HepG2 (cell line): ENCODE data around the gene CHST11. TPM values are rescaled to one million over a fixed set of nuclear protein-coding genes. Genes with fewer than 3 reads are reported as not detected.

Experiments
- ATAC-seq: fragments of 200-7000 bp; cut with Tn5 transposase; 3 replicates; pipeline ENCODE4 v1.9.1; 2020; ENCODE audit warnings: mild to moderate bottlenecking, moderate library complexity
- BruUV-seq: library from RNA; stranded (reverse); fragments of 400-500 nt; replicated peaks from 2 replicates; lab custom pipeline; 2021; lab: Mats Ljungman, UMichigan
- CTCF ChIA-PET: fragments of 300-600 bp; formaldehyde crosslinking; extraction: SDS; loops from one replicate; lab custom pipeline; 2021; ENCODE audit warnings: low total read pairs, inconsistent platforms, low intra/inter-chr PET ratio; lab: Yijun Ruan, JAX
- POLR2A ChIA-PET: fragments of 350-600 bp; sonication (Branson Sonifier 250); formaldehyde crosslinking; loops from one replicate; lab custom pipeline; 2020; ENCODE audit warnings: antibody characterized with exemption, inconsistent platforms; lab: Yijun Ruan, JAX
- DNase-seq: peaks from one replicate; pipeline ENCODE4 v3.0.0-alpha.2; 2015; ENCODE audit warnings: low spot score
- FAIRE-seq: peaks from 3 replicates; lab custom pipeline; 2011; peaks lifted over from hg19 to GRCh38; lab: Jason Lieb, UNC
- H2AFZ ChIP-seq: one replicate; pipeline ENCODE4 v1.6.1; 2011; ENCODE audit warnings: low read length, inconsistent platforms
- H3K27ac ChIP-seq: fragments of 300-600 bp; 3 replicates; pipeline ENCODE4 v1.8.0; 2011; ENCODE audit warnings: mixed run types, mild to moderate bottlenecking, mixed read lengths, low read length, inconsistent platforms; ENCODE audit not compliant: insufficient read depth; ENCODE audit errors: extremely low read length
- H3K27me3 ChIP-seq, 2 experiments: fragments of 200-600 bp in 1 of 2; 2 replicates in 1 of 2; 3 replicates in 1 of 2; pipeline versions ENCODE4 v1.6.0 to v1.8.0; 2011; ENCODE audit warnings: low read length in 2 of 2, mild to moderate bottlenecking in 2 of 2, moderate library complexity in 2 of 2, inconsistent platforms in 1 of 2; ENCODE audit not compliant: insufficient read depth in 2 of 2, control insufficient read depth in 1 of 2
- H3K36me3 ChIP-seq, 2 experiments: fragments of 200-600 bp in 1 of 2; replicated peaks in 1 of 2; 2 replicates in 1 of 2; 3 replicates in 1 of 2; pipeline versions ENCODE4 v1.5.1 to v1.8.0; 2011; ENCODE audit warnings: low read length in 2 of 2, inconsistent platforms in 1 of 2; ENCODE audit not compliant: insufficient read depth in 2 of 2, control insufficient read depth in 1 of 2
- H3K4me1 ChIP-seq: 2 replicates; pipeline ENCODE4 v1.5.1; 2012; ENCODE audit warnings: low read length, inconsistent platforms; ENCODE audit not compliant: insufficient read depth
- H3K4me2 ChIP-seq: 2 replicates; pipeline ENCODE4 v1.6.0; 2011; ENCODE audit warnings: low read depth, low read length, inconsistent platforms
- H3K4me3 ChIP-seq, 3 experiments: fragments of 200-600 bp in 1 of 3; sonication (generic), shearing (Covaris generic) in 1 of 3; replicated peaks in 1 of 3; 2 replicates each; pipeline ENCODE4 v1.5.1; 2011 to 2016; ENCODE audit warnings: low read length in 3 of 3, inconsistent platforms in 2 of 3, low read depth in 2 of 3, mild to moderate bottlenecking in 2 of 3, control low read depth in 1 of 3, mixed read lengths in 1 of 3; ENCODE audit not compliant: insufficient read depth in 1 of 3
- H3K79me2 ChIP-seq: one replicate; pipeline ENCODE4 v1.6.1; 2011; ENCODE audit warnings: low read length, inconsistent platforms; ENCODE audit not compliant: insufficient read depth
- H3K9ac ChIP-seq: 2 replicates; pipeline ENCODE4 v1.6.0; 2011; ENCODE audit warnings: mild to moderate bottlenecking, low read depth, low read length, inconsistent platforms; ENCODE audit not compliant: insufficient read depth
- H3K9me3 ChIP-seq: 2 replicates; pipeline ENCODE4 v1.5.1; 2012; ENCODE audit warnings: mild to moderate bottlenecking, low read length
- H4K20me1 ChIP-seq: 2 replicates; pipeline ENCODE4 v1.6.0; 2011; ENCODE audit warnings: inconsistent platforms, mild to moderate bottlenecking, low read length, moderate library complexity; ENCODE audit not compliant: insufficient read depth
- ARNT ChIP-seq: fragments of 450-650 bp; IDR thresholded peaks from 2 replicates; pipeline ENCODE4 v1.6.1; 2017
- MIER2 ChIP-seq: IDR thresholded peaks from 2 replicates; pipeline ENCODE4 v1.6.1; 2016; ENCODE audit warnings: missing biosample characterization, missing genetic modification reagents
- NFYB ChIP-seq: sonication (generic); formaldehyde crosslinking; IDR thresholded peaks from 2 replicates; pipeline ENCODE4 v1.4.0; 2020; ENCODE audit warnings: missing genetic modification reagents
- PHF21A ChIP-seq: sonication (generic); formaldehyde crosslinking; IDR thresholded peaks from 2 replicates; pipeline ENCODE4 v1.5.0; 2020; ENCODE audit warnings: mild to moderate bottlenecking, missing genetic modification reagents
- SATB2 ChIP-seq: sonication (generic); formaldehyde crosslinking; IDR thresholded peaks from 2 replicates; pipeline ENCODE4 v1.5.0; 2020; ENCODE audit warnings: missing genetic modification reagents
- SP1 ChIP-seq, 2 experiments: fragments of 450-650 bp in 1 of 2; sonication (generic) in 1 of 2; formaldehyde crosslinking in 1 of 2; IDR thresholded peaks; 2 replicates each; pipeline versions ENCODE4 v1.4.0 to v1.6.1; 2016 to 2020; ENCODE audit warnings: missing genetic modification reagents in 1 of 2
- SRF ChIP-seq: IDR thresholded peaks from 2 replicates; pipeline ENCODE4 v1.6.1; 2011; ENCODE audit warnings: mild to moderate bottlenecking, low read depth, low read length, moderate library complexity
- TEAD2 ChIP-seq: sonication (generic); formaldehyde crosslinking; IDR thresholded peaks from 2 replicates; pipeline ENCODE4 v1.9.0; 2021; ENCODE audit warnings: missing genetic modification reagents
- U2AF1 ChIP-seq: fragments of 200-400 bp; formaldehyde crosslinking; optimal IDR thresholded peaks from 2 replicates; pipeline ENCODE3; 2017; ENCODE audit warnings: mild to moderate bottlenecking, low read depth, low read length
- XBP1 ChIP-seq: sonication (generic); formaldehyde crosslinking; IDR thresholded peaks from 2 replicates; pipeline ENCODE4 v1.5.0; 2020; ENCODE audit warnings: missing genetic modification reagents
- ZNF251 ChIP-seq: sonication (generic); formaldehyde crosslinking; IDR thresholded peaks from 2 replicates; pipeline ENCODE4 v1.9.0; 2021; ENCODE audit warnings: mild to moderate bottlenecking, missing genetic modification reagents
- ZNF282 ChIP-seq: fragments of 450-650 bp; IDR thresholded peaks from 2 replicates; pipeline ENCODE4 v1.6.1; 2018; ENCODE audit not compliant: partially characterized antibody
- ZNF609 ChIP-seq: sonication (generic); formaldehyde crosslinking; IDR thresholded peaks from 2 replicates; pipeline ENCODE4 v1.4.0; 2020; ENCODE audit warnings: mild to moderate bottlenecking, missing genetic modification reagents, borderline replicate concordance
- ZNF629 ChIP-seq: sonication (generic); formaldehyde crosslinking; conservative IDR thresholded peaks from 2 replicates; pipeline ENCODE4 v1.5.0; 2020; ENCODE audit warnings: missing genetic modification reagents
- WGBS: methylation state at CpG from one replicate; pipeline ENCODE4 v1.1.6; 2017; ENCODE audit warnings: low lambda C conversion rate; 5-methylcytosine and 5-hydroxymethylcytosine counted together
- in situ Hi-C: cut with HindIII; loops from 2 replicates; pipeline ENCODE4 v1.10.0; 2017; ENCODE audit warnings: low pct_unique_long_range_greater_than_20kb; ENCODE audit not compliant: extremely low pct_ligation_motif_present
- intact Hi-C: fragments of 100-400 bp; cut with micrococcal nuclease; formaldehyde crosslinking; loops from one replicate; pipeline ENCODE4 v1.10.0; 2022; ENCODE audit not compliant: unreplicated experiment
- polyA plus RNA-seq, 8 experiments: library from polyadenylated mRNA; depleted of rRNA in 3 of 8; stranded (reverse) in 7 of 8; unstranded in 1 of 8; fragments of >200 nt; fragmentation: Illumina TruSeq in 4 of 8; extraction: Trizol in 4 of 8; gene quantifications; 2 replicates each; pipeline versions ENCODE4 v1.2.1 to v1.2.3, GENCODE V29; 2011 to 2016; ENCODE audit warnings: low read depth in 4 of 8, missing spikeins in 1 of 8, mixed read lengths in 1 of 8; ENCODE audit not compliant: insufficient read depth in 1 of 8
- total RNA-seq, 5 experiments: library from RNA; depleted of rRNA; stranded (reverse); fragments of >200 nt; fragmentation: Illumina TruSeq; extraction: Trizol; gene quantifications; 2 replicates each; pipeline ENCODE4 v1.2.3, GENCODE V29; 2016; ENCODE audit warnings: low read depth in 1 of 5

CHST11 gene
- total and polyA plus RNA-seq, 2 of the 13 experiments (the other 11 are each of a cell fraction or from before 2014, with no cell fraction given): 0.15 TPM; not detected in 1

GRCh38 chr12:104741497-104742367 lies 285.0 kb downstream of the CHST11 start:
- ChIA-PET CTCF (no interaction called here), POLR2A (no interaction called here)
- H2AFZ ChIP-seq: no peak overlapping the region
- 81% methylated on average over 10 of the region's 15 CpGs for WGBS
- no peak overlapping the region for H3K4me2 ChIP-seq
- no peaks in the 10 kb centered on the region for H3K36me3 ChIP-seq
- no peak overlapping the region for H3K9ac ChIP-seq
- H3K27ac ChIP-seq: no peak overlapping the region
- H3K4me1 ChIP-seq: no peaks in the 10 kb centered on the region
- BruUV-seq: no TSS peak
- no peak overlapping the region for H3K4me3 ChIP-seq
- DNase-seq (no peak), ATAC-seq (no peak), FAIRE-seq (no peak)
- H4K20me1 ChIP-seq: no peaks in the 10 kb centered on the region
- intact Hi-C loops: no loop called here
- no peaks in the 10 kb centered on the region for H3K9me3 ChIP-seq
- TF ChIP-seq MIER2: no peak
- peak; percentile 47; the same call in 1 of the 2 replicates for TF ChIP-seq ZNF629 (CRISPR knock-in tag)
- in situ Hi-C loops: no loop called here
- H3K27me3 ChIP-seq: peaks cover 2 to 19% of the 10 kb centered on the region in 2 experiments; a peak in 2 of 5 replicates
- H3K79me2 ChIP-seq: no peaks in the 10 kb centered on the region

- no peaks in the 10 kb centered on the region for H3K4me1 ChIP-seq
- H3K9me3 ChIP-seq: no peaks in the 10 kb centered on the region
- FAIRE-seq (no peak), DNase-seq (no peak), ATAC-seq (no peak)
- H3K36me3 ChIP-seq: no peaks in the 10 kb centered on the region
- H3K4me3 ChIP-seq: no peak overlapping the region
- no peak overlapping the region for H3K9ac ChIP-seq
- no peaks in the 10 kb centered on the region for H4K20me1 ChIP-seq
- in situ Hi-C loops (no loop called here), intact Hi-C loops (no loop called here)
- 12% methylated on average over 13 of the region's 16 CpGs for WGBS
- no TSS peak for BruUV-seq
- H3K27me3 ChIP-seq: peaks cover 2 to 24% of the 10 kb centered on the region in 2 experiments; a peak in 2 of 5 replicates
- H3K4me2 ChIP-seq: no peak overlapping the region
- ChIA-PET POLR2A (no interaction called here), CTCF (no interaction called here)
- H3K27ac ChIP-seq: no peak overlapping the region
- TF ChIP-seq ZNF251 (CRISPR knock-in tag) (no peak), PHF21A (no peak), ZNF282 (no peak), ZNF609 (CRISPR knock-in tag) (no peak), XBP1 (CRISPR knock-in tag) (no peak), SATB2 (CRISPR knock-in tag) (no peak), TEAD2 (CRISPR knock-in tag) (no peak), SP1 (IDR thresholded peaks at IDR 0.05) (no peak), SP1 (CRISPR knock-in tag; IDR thresholded peaks at IDR 0.05) (no peak), ARNT (no peak), U2AF1 (no peak), NFYB (CRISPR knock-in tag) (no peak), SRF (no peak)
- no peaks in the 10 kb centered on the region for H3K79me2 ChIP-seq
- H2AFZ ChIP-seq: no peak overlapping the region
These were observed 285.9 kb downstream of the CHST11 start for GRCh38 chr12:104742551-104743201.
